HepG2 (cell line): ENCODE measurements around the gene POP5. TPM values are rescaled to one million over a fixed set of nuclear protein-coding genes. Genes with fewer than 3 reads are reported as not detected.

Source experiments
- ETS1 ChIP-seq: sonication (generic); formaldehyde crosslinking; IDR thresholded peaks from 2 replicates; pipeline ENCODE4 v1.4.0; 2020; ENCODE audit warnings: missing genetic modification reagents
- FOSL2 ChIP-seq: sonication (generic); formaldehyde crosslinking; IDR thresholded peaks from 2 replicates; pipeline ENCODE4 v1.4.0; 2020; ENCODE audit warnings: missing genetic modification reagents
- FOXO4 ChIP-seq: sonication (generic); formaldehyde crosslinking; conservative IDR thresholded peaks from 2 replicates; pipeline ENCODE4 v1.8.1; 2023; ENCODE audit warnings: missing genetic modification reagents
- FOXP1 ChIP-seq, 2 experiments: fragments of 450-650 bp in 1 of 2; IDR thresholded peaks; 2 replicates each; pipeline ENCODE4 v1.6.1; 2017 to 2018; ENCODE audit warnings: antibody characterized with exemption in 1 of 2
- GRHL1 ChIP-seq: sonication (generic); formaldehyde crosslinking; conservative IDR thresholded peaks from 2 replicates; pipeline ENCODE4 v1.8.0; 2022; ENCODE audit warnings: missing genetic modification reagents
- HDAC1 ChIP-seq: sonication (generic); formaldehyde crosslinking; IDR thresholded peaks from 2 replicates; pipeline ENCODE4 v1.5.1; 2020; ENCODE audit warnings: mild to moderate bottlenecking, missing genetic modification reagents
- MYC ChIP-seq: sonication (generic); formaldehyde crosslinking; IDR thresholded peaks from 2 replicates; pipeline ENCODE4 v1.9.0; 2021; ENCODE audit warnings: missing genetic modification reagents, borderline replicate concordance
- RAD21 ChIP-seq: fragments of 450-650 bp; formaldehyde crosslinking; IDR thresholded peaks from 2 replicates; pipeline ENCODE4 v1.5.0; 2020; ENCODE audit warnings: mild to moderate bottlenecking
- ZFY ChIP-seq: sonication (generic); formaldehyde crosslinking; IDR thresholded peaks from 2 replicates; pipeline ENCODE4 v1.4.0; 2020; ENCODE audit warnings: missing genetic modification reagents
- ZMYM2 ChIP-seq: sonication (generic); formaldehyde crosslinking; IDR thresholded peaks from 2 replicates; pipeline ENCODE4 v1.8.0; 2022; ENCODE audit warnings: mild to moderate bottlenecking, missing genetic modification reagents
- ZNF205 ChIP-seq: IDR thresholded peaks from 2 replicates; pipeline ENCODE4 v1.6.1; 2018; ENCODE audit warnings: missing biosample characterization, missing genetic modification reagents
- ZNF446 ChIP-seq: sonication (generic); formaldehyde crosslinking; IDR thresholded peaks from 2 replicates; pipeline ENCODE4 v1.5.0; 2020; ENCODE audit warnings: mild to moderate bottlenecking, missing genetic modification reagents
- ZNF569 ChIP-seq: sonication (generic); formaldehyde crosslinking; IDR thresholded peaks from 2 replicates; pipeline ENCODE4 v1.5.0; 2020; ENCODE audit warnings: mild to moderate bottlenecking, missing genetic modification reagents, moderate library complexity, borderline replicate concordance
- ZNF605 ChIP-seq: sonication (generic); formaldehyde crosslinking; IDR thresholded peaks from 2 replicates; pipeline ENCODE4 v1.8.0; 2022; ENCODE audit warnings: mild to moderate bottlenecking, missing genetic modification reagents
- ZNF761 ChIP-seq: sonication (generic); formaldehyde crosslinking; conservative IDR thresholded peaks from 2 replicates; pipeline ENCODE4 v1.4.0; 2020; ENCODE audit warnings: mild to moderate bottlenecking, missing genetic modification reagents
- ZNF792 ChIP-seq: IDR thresholded peaks from 2 replicates; pipeline ENCODE4 v1.6.1; 2016
- ZSCAN30 ChIP-seq: sonication (generic); formaldehyde crosslinking; IDR thresholded peaks from 2 replicates; pipeline ENCODE4 v1.5.0; 2020; ENCODE audit warnings: mild to moderate bottlenecking, missing genetic modification reagents
- polyA plus RNA-seq, 8 experiments: library from polyadenylated mRNA; depleted of rRNA in 3 of 8; stranded (reverse) in 7 of 8; unstranded in 1 of 8; fragments of >200 nt; fragmentation: Illumina TruSeq in 4 of 8; extraction: Trizol in 4 of 8; gene quantifications; 2 replicates each; pipeline versions ENCODE4 v1.2.1 to v1.2.3, GENCODE V29; 2011 to 2016; ENCODE audit warnings: low read depth in 4 of 8, missing spikeins in 1 of 8, mixed read lengths in 1 of 8; ENCODE audit not compliant: insufficient read depth in 1 of 8
- total RNA-seq, 5 experiments: library from RNA; depleted of rRNA; stranded (reverse); fragments of >200 nt; fragmentation: Illumina TruSeq; extraction: Trizol; gene quantifications; 2 replicates each; pipeline ENCODE4 v1.2.3, GENCODE V29; 2016; ENCODE audit warnings: low read depth in 1 of 5
- TF ChIP-seq, protein P1 (sequence below): sonication (generic); formaldehyde crosslinking; IDR thresholded peaks from 2 replicates; pipeline ENCODE4 v1.5.0; 2020; ENCODE audit warnings: mild to moderate bottlenecking, missing genetic modification reagents, moderate library complexity
- TF ChIP-seq, protein P2 (sequence below): sonication (generic); formaldehyde crosslinking; IDR thresholded peaks from 2 replicates; pipeline ENCODE4 v1.4.0; 2020; ENCODE audit warnings: missing genetic modification reagents
- TF ChIP-seq, protein P3 (sequence below): sonication (generic); formaldehyde crosslinking; IDR thresholded peaks from 2 replicates; pipeline ENCODE4 v1.5.1; 2020; ENCODE audit warnings: mild to moderate bottlenecking, missing genetic modification reagents, moderate library complexity

The POP5 gene
- total and polyA plus RNA-seq, 2 of the 13 experiments (the other 11 are each of a cell fraction or from before 2014, with no cell fraction given) = 45.6 to 61.3 TPM

- no peak for TF ChIP-seq GRHL1
- TF ChIP-seq ZNF792 (CRISPR knock-in tag) = no peak
- TF ChIP-seq HDAC1 = 0 out of 2 replicates have a peak, but pooled peaks have one; percentile 30
- no peak for TF ChIP-seq ZSCAN30 (CRISPR knock-in tag)
- 0 out of 2 replicates have a peak, but pooled peaks have one; percentile 31 for TF ChIP-seq ZMYM2 (CRISPR knock-in tag)
- no peak for TF ChIP-seq FOXP1 (IDR thresholded peaks at IDR 0.05)
- TF ChIP-seq FOXP1 (CRISPR knock-in tag; IDR thresholded peaks at IDR 0.05) = no peak
- 0 out of 2 replicates have a peak, but pooled peaks have one; percentile 23 for TF ChIP-seq ZNF205
- 0 out of 2 replicates have a peak, but pooled peaks have one; percentile 26 for TF ChIP-seq FOXO4 (CRISPR knock-in tag)
- TF ChIP-seq RAD21 (CRISPR knock-in tag) = peak; percentile 87
- TF ChIP-seq ZNF569 = no peak
- no peak for TF ChIP-seq ZNF761 (CRISPR knock-in tag)
- 0 out of 2 replicates have a peak, but pooled peaks have one; percentile 5 for TF ChIP-seq FOSL2
- no peak for TF ChIP-seq MYC (CRISPR knock-in tag)
- no peak for TF ChIP-seq ZFY
- TF ChIP-seq, protein P1, sequence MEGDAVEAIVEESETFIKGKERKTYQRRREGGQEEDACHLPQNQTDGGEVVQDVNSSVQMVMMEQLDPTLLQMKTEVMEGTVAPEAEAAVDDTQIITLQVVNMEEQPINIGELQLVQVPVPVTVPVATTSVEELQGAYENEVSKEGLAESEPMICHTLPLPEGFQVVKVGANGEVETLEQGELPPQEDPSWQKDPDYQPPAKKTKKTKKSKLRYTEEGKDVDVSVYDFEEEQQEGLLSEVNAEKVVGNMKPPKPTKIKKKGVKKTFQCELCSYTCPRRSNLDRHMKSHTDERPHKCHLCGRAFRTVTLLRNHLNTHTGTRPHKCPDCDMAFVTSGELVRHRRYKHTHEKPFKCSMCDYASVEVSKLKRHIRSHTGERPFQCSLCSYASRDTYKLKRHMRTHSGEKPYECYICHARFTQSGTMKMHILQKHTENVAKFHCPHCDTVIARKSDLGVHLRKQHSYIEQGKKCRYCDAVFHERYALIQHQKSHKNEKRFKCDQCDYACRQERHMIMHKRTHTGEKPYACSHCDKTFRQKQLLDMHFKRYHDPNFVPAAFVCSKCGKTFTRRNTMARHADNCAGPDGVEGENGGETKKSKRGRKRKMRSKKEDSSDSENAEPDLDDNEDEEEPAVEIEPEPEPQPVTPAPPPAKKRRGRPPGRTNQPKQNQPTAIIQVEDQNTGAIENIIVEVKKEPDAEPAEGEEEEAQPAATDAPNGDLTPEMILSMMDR (CRISPR knock-in tag) = peak; percentile 91
- TF ChIP-seq, protein P2, sequence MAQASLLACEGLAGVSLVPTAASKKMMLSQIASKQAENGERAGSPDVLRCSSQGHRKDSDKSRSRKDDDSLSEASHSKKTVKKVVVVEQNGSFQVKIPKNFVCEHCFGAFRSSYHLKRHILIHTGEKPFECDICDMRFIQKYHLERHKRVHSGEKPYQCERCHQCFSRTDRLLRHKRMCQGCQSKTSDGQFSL (CRISPR knock-in tag) = peak; percentile 52
- no peak for TF ChIP-seq ZNF605 (CRISPR knock-in tag)
- 0 out of 2 replicates have a peak, but pooled peaks have one; percentile 39 for TF ChIP-seq ETS1 (CRISPR knock-in tag)
- no peak for TF ChIP-seq ZNF446 (CRISPR knock-in tag)
- TF ChIP-seq, protein P3, sequence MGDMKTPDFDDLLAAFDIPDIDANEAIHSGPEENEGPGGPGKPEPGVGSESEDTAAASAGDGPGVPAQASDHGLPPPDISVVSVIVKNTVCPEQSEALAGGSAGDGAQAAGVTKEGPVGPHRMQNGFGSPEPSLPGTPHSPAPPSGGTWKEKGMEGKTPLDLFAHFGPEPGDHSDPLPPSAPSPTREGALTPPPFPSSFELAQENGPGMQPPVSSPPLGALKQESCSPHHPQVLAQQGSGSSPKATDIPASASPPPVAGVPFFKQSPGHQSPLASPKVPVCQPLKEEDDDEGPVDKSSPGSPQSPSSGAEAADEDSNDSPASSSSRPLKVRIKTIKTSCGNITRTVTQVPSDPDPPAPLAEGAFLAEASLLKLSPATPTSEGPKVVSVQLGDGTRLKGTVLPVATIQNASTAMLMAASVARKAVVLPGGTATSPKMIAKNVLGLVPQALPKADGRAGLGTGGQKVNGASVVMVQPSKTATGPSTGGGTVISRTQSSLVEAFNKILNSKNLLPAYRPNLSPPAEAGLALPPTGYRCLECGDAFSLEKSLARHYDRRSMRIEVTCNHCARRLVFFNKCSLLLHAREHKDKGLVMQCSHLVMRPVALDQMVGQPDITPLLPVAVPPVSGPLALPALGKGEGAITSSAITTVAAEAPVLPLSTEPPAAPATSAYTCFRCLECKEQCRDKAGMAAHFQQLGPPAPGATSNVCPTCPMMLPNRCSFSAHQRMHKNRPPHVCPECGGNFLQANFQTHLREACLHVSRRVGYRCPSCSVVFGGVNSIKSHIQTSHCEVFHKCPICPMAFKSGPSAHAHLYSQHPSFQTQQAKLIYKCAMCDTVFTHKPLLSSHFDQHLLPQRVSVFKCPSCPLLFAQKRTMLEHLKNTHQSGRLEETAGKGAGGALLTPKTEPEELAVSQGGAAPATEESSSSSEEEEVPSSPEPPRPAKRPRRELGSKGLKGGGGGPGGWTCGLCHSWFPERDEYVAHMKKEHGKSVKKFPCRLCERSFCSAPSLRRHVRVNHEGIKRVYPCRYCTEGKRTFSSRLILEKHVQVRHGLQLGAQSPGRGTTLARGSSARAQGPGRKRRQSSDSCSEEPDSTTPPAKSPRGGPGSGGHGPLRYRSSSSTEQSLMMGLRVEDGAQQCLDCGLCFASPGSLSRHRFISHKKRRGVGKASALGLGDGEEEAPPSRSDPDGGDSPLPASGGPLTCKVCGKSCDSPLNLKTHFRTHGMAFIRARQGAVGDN = peak; percentile 24; the same call in 1 of the 2 replicates
Observed at GRCh38 chr12:120583478-120584030, 2.4 kb upstream of the POP5 start (continued).
